Adipocyte (in vitro differentiated cells): Measurements from ENCODE around the gene TRIM23.

Experiments used
- DNase-seq: peaks from one replicate; pipeline ENCODE4 v3.0.0-alpha.2; 2015; ENCODE audit warnings: low read depth
- H3K27me3 ChIP-seq: replicated peaks from 2 replicates; pipeline ENCODE4 v1.7.0; 2013; ENCODE audit warnings: mild to moderate bottlenecking, low read length, moderate library complexity; ENCODE audit not compliant: control insufficient read depth, insufficient read depth
- H3K36me3 ChIP-seq: 2 replicates; pipeline ENCODE4 v1.7.0; 2013; ENCODE audit warnings: low read length, mild to moderate bottlenecking, moderate library complexity; ENCODE audit not compliant: control insufficient read depth, insufficient read depth, severe bottlenecking
- H3K4me1 ChIP-seq: 2 replicates; pipeline ENCODE4 v1.7.0; 2013; ENCODE audit warnings: mild to moderate bottlenecking, low read length, moderate library complexity; ENCODE audit not compliant: control insufficient read depth, insufficient read depth
- H3K4me3 ChIP-seq: 2 replicates; pipeline ENCODE4 v1.7.0; 2013; ENCODE audit warnings: mild to moderate bottlenecking, low read length, moderate library complexity
- H3K9ac ChIP-seq: 2 replicates; pipeline ENCODE4 v1.7.0; 2013; ENCODE audit warnings: mild to moderate bottlenecking, low read length, moderate library complexity
- H3K9me3 ChIP-seq: 2 replicates; pipeline ENCODE4 v1.7.0; 2013; ENCODE audit warnings: mild to moderate bottlenecking, low read length, moderate library complexity; ENCODE audit not compliant: control insufficient read depth

TRIM23 gene

GRCh38 chr5:65563777-65564176 is 60.4 kb downstream of the TRIM23 start:
- peak overlapping the region; percentile 100 for H3K4me3 ChIP-seq
- no peaks in the 10 kb centered on the region for H3K9me3 ChIP-seq
- DNase-seq = peak; percentile 8
- no peaks in the 10 kb centered on the region for H3K27me3 ChIP-seq
- H3K4me1 ChIP-seq = peaks cover 23% of the 10 kb centered on the region
- H3K9ac ChIP-seq = peak overlapping the region; percentile 99
- no peaks in the 10 kb centered on the region for H3K36me3 ChIP-seq

GRCh38 chr5:65562731-65563701 is 61.1 kb downstream of the TRIM23 start, which contains the start of the genes CENPK and PPWD1:
TSS of gene CENPK (minus strand) at chr5:65563168. CDS start at chr5:65554907, 8,261 bp downstream.
TSS of gene PPWD1 (plus strand) at chr5:65563296. CDS start at chr5:65563311, 15 bp downstream.
- Histone ChIP-seq H3K9ac (peak within 1 kb of the TSS; percentile 99), H3K27me3 (no peaks in the 10 kb centered on the region), H3K4me1 (peaks cover 22% of the 10 kb centered on the region), H3K4me3 (peak within 1 kb of the TSS; percentile 100), H3K9me3 (no peaks in the 10 kb centered on the region), H3K36me3 (no peaks in the 10 kb centered on the region)
- peak; percentile 98 for DNase-seq

GRCh38 chr5:65556718-65557117 is 67.4 kb downstream of the TRIM23 start:
- Histone ChIP-seq H3K9me3 (no peaks in the 10 kb centered on the region), H3K9ac (no peak overlapping the region), H3K36me3 (no peaks in the 10 kb centered on the region), H3K4me1 (no peaks in the 10 kb centered on the region), H3K27me3 (no peaks in the 10 kb centered on the region), H3K4me3 (no peak overlapping the region)
- DNase-seq = no peak

GRCh38 chr5:65556181-65556580 is 68.0 kb downstream of the TRIM23 start:
- DNase-seq = no peak
- Histone ChIP-seq H3K4me3 (no peak overlapping the region), H3K9ac (no peak overlapping the region), H3K36me3 (no peaks in the 10 kb centered on the region), H3K9me3 (no peaks in the 10 kb centered on the region), H3K4me1 (no peaks in the 10 kb centered on the region), H3K27me3 (no peaks in the 10 kb centered on the region)

- no peaks in the 10 kb centered on the region for H3K36me3 ChIP-seq
- no peak overlapping the region for H3K9ac ChIP-seq
- H3K27me3 ChIP-seq = no peaks in the 10 kb centered on the region
- no peaks in the 10 kb centered on the region for H3K4me1 ChIP-seq
- DNase-seq = no peak
- no peaks in the 10 kb centered on the region for H3K9me3 ChIP-seq
- H3K4me3 ChIP-seq = no peak overlapping the region
Measured at GRCh38 chr5:65555287-65555686, 68.8 kb downstream of the TRIM23 start.

GRCh38 chr5:65553941-65554340 is 70.2 kb downstream of the TRIM23 start:
- Histone ChIP-seq H3K4me3 (no peak overlapping the region), H3K4me1 (no peaks in the 10 kb centered on the region), H3K9me3 (no peaks in the 10 kb centered on the region), H3K9ac (no peak overlapping the region), H3K36me3 (no peaks in the 10 kb centered on the region), H3K27me3 (no peaks in the 10 kb centered on the region)
- DNase-seq = no peak

- H3K4me3 ChIP-seq = no peak overlapping the region
- no peak for DNase-seq
- no peaks in the 10 kb centered on the region for H3K9me3 ChIP-seq
- no peak overlapping the region for H3K9ac ChIP-seq
- H3K27me3 ChIP-seq = no peaks in the 10 kb centered on the region
- H3K36me3 ChIP-seq = no peaks in the 10 kb centered on the region
- H3K4me1 ChIP-seq = no peaks in the 10 kb centered on the region
Measured at GRCh38 chr5:65548281-65548680, 75.9 kb downstream of the TRIM23 start.

- no peaks in the 10 kb centered on the region for H3K36me3 ChIP-seq
- H3K9ac ChIP-seq = no peak overlapping the region
- no peak overlapping the region for H3K4me3 ChIP-seq
- H3K4me1 ChIP-seq = no peaks in the 10 kb centered on the region
- no peaks in the 10 kb centered on the region for H3K9me3 ChIP-seq
- no peak for DNase-seq
- H3K27me3 ChIP-seq = no peaks in the 10 kb centered on the region
Measured at GRCh38 chr5:65546141-65546540, 78.0 kb downstream of the TRIM23 start.

- Histone ChIP-seq H3K9ac (no peak overlapping the region), H3K4me3 (no peak overlapping the region), H3K36me3 (no peaks in the 10 kb centered on the region), H3K27me3 (no peaks in the 10 kb centered on the region), H3K4me1 (no peaks in the 10 kb centered on the region), H3K9me3 (no peaks in the 10 kb centered on the region)
- DNase-seq = no peak
Measured at GRCh38 chr5:65544473-65544872, 79.7 kb downstream of the TRIM23 start.

GRCh38 chr5:65539827-65540226 is 84.3 kb downstream of the TRIM23 start:
- no peak for DNase-seq
- H3K9me3 ChIP-seq = no peaks in the 10 kb centered on the region
- no peaks in the 10 kb centered on the region for H3K4me1 ChIP-seq
- H3K9ac ChIP-seq = no peak overlapping the region
- H3K36me3 ChIP-seq = no peaks in the 10 kb centered on the region
- no peaks in the 10 kb centered on the region for H3K27me3 ChIP-seq
- no peak overlapping the region for H3K4me3 ChIP-seq
